DLD1 (cell line): ENCODE measurements around the gene GALNS.
"Not testable (repeated sequence)": the region's sequence is repeated elsewhere in the genome, so short reads cannot be mapped to it uniquely, and the experiment has no call there.

Experiments
- in situ Hi-C: cut with HindIII; loops from 2 replicates; pipeline ENCODE4 v1.10.0; 2017; ENCODE audit warnings: low sequenced_read_pairs

The GALNS gene

DNA sequence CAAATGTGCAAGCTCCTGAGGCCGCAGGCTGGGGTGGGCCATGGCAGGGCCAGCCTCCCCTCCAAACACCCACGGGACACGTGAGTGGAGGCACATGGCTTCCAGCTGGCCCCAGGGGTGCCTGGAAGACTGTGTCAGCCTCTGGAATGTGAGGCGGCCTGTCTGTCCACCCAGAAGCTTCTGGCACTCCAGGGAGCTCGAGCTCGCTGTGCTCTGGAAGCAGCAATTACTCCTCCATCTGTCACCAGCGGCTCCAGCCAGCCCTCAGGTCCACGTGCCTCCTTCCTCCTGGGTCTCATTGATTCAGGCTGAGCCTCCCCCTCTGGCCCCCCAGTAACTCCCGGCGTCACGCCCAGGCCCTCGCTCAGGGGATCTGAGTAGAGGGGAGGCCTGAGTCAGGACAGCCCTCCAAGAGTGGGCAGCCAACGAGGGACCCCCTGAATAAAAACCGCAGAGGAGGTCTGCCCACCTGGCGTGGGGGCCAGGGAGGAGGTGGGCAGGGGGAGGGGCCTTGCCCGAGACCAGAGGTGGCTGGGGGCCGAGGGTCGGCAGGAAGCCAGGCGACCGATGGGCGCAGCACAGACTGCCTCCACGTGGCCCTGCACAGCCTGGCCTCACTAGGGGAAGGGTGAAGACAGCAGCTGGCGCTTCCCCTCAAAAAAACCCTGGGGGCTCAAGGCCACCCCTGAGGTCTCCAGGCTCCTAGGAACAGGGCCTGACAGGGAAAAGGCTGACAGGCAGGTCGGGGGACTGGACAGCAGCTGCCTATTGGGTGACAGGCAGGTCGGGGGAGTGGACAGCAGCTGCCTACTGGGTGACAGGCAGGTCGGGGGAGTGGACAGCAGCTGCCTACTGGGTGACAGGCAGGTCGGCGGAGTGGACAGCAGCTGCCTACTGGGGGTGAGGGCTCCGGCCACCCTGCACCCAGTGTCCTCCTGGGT, 83.6 kb downstream of the GALNS start:
- in situ Hi-C loops = no loop called here

GRCh38 chr16:88771781-88772180, 85.0 kb downstream of the GALNS start:
- in situ Hi-C loops = not testable (repeated sequence)

- in situ Hi-C loops = no loop called here
Observed at GRCh38 chr16:88771294-88771772, 85.4 kb downstream of the GALNS start.

DNA sequence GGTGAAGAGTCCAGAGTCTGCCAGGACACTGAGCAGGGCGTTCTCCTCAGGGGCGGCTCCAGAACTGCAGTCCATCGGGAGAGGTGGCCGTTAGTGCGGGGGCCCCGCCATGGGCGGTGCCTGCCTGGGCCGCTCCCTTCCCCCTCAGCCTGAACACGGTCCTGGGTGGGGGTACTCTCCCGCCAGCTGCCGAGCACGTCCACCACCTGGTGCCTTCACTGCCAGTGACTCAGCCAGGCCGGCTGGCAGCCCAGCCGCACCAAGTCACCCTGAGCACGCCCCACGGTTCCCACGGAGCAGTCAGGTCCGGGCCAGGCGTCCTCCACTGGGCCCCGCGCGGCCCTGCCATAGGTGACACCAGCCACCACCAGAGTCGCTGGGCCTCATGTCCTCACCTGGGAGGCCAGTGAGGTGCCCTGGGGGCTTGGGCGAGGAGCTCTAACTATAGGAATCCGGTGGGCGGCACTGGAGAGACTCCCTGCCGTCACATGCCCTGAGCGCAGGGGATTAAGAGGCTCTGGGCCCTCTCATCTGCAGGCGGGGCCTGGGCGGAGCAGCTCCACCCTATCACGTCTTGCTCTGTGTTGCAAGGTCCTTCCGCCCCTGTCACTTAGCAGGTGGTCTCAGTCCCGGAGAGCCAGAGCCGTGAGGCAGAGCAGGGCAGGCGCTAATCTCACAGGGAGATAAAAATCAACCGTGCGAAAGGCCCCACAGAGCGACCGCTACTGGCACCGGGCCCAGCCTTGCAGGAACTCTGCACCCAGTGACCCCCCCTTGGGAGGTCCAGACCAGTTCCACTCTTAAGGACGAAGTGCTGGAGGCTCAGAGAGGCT, 86.1 kb downstream of the GALNS start:
- in situ Hi-C loops = no loop called here

GRCh38 chr16:88769617-88770460, 86.9 kb downstream of the GALNS start:
- in situ Hi-C loops = no loop called here

DNA sequence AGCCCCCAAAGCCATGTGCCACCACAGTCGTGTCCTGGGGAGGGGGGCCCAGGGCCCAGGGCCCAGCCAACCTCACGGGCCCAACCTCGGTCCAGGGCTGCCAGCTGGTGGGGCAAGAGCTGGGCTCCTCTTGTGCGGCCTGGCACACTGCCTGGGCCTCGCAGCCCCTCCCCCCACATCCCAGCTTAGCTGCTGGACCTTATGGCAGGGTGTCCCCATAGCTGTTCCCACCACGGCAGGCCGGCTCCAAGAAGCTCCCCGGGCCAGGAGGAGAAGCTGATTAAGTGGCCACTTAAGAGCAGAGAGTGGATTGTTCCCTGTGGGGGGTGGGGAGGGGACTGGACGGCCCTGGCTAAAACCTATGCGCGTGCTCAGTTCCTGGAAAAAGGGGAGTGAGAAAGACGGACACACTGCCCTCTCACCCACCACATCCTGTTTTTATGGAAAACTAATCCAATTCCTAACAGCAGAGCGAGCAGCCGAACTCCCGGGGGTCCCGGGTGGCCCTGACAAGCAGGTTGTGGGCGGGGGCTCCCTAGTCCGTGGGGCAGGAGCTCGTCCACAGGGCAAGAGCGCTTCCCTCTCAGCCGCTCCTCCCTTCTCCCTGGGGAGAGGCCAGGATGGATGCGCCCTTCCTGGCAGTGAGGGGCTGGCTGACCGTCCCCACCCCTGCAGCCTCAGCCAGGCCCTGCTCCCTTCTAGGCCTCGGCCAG, 88.5 kb downstream of the GALNS start:
- in situ Hi-C loops = no loop called here

DNA sequence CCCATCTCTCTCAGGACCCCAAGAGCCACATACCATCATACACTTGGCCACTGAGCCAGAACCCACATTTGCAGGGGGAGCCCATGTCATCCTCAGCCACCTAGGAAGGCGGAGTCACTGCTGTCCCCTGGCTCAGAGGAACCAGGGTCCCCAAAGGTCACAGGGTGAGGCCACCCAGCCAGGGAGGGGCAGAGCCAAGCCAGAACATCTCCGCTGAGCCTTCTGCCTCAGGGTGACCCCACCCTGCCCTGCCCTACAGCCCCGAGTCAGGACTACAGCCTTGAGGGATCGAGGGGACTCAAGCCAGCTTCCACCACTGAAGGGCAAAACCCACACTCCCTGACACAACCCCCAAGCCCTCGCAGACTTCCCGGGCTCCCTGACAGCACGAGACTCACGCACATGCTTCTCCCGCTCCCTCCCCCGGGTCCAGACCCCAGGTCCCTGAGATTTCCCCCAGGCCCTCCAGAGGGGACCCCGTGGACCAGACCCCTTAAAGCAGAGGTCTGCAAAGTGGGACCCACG, 89.1 kb downstream of the GALNS start:
- in situ Hi-C loops = no loop called here

- in situ Hi-C loops = no loop called here
Observed at GRCh38 chr16:88766975-88767374, 89.8 kb downstream of the GALNS start.

DNA sequence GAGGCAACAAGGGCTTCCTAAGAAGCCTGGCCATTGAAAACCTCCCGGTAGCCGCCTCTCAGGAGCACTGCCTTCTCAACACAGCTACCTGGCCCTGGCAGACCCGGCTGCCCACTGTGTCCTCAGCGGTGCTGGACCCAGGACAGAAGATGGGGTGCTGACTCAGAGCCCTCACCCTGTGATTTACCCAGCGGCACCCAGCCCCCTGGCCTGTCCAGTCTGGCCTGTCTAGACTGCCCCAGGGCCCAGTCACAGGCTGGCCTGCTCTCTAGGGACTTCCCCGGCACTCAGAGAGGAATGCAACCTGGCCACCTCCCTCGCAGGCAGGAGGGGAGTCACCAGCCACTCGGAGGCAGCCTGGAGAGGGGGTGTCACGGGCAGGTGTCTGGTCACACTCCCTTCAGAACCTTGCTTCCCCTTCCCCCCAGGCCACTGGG, 91.8 kb downstream of the GALNS start:
- in situ Hi-C loops = no loop called here

GRCh38 chr16:88764080-88764479, 92.7 kb downstream of the GALNS start:
- in situ Hi-C loops = no loop called here
